Neural cell (in vitro differentiated cells): ENCODE results near the gene CLCN3.

Source experiments
- CTCF ChIP-seq: fragments of 450-650 bp; IDR thresholded peaks from 2 replicates; pipeline ENCODE4 v1.5.1; 2014; ENCODE audit warnings: antibody characterized with exemption, mild to moderate bottlenecking, moderate library complexity; ENCODE audit not compliant: poor library complexity, severe bottlenecking
- EP300 ChIP-seq: fragments of 450-650 bp; conservative IDR thresholded peaks from 2 replicates; pipeline ENCODE4 v1.6.1; 2014; ENCODE audit warnings: antibody characterized with exemption, mild to moderate bottlenecking, moderate library complexity; ENCODE audit not compliant: poor library complexity, severe bottlenecking
- EZH2 ChIP-seq: fragments of 200-600, 300-800 bp; shearing (Covaris generic), sonication (generic); IDR thresholded peaks from 2 replicates; pipeline ENCODE4 v1.6.1; 2014; ENCODE audit warnings: antibody characterized with exemption, low read length, borderline replicate concordance, mild to moderate bottlenecking; ENCODE audit not compliant: insufficient read depth, poor library complexity, severe bottlenecking
- MXI1 ChIP-seq: fragments of 450-650 bp; conservative IDR thresholded peaks from 2 replicates; pipeline ENCODE4 v1.6.1; 2014; ENCODE audit warnings: antibody characterized with exemption, mild to moderate bottlenecking; ENCODE audit not compliant: poor library complexity, severe bottlenecking
- POLR2AphosphoS5 ChIP-seq: IDR thresholded peaks from 2 replicates; pipeline ENCODE4 v1.6.1; 2012
- REST ChIP-seq: IDR thresholded peaks from 2 replicates; pipeline ENCODE4 v1.6.1; 2012; ENCODE audit warnings: borderline replicate concordance
- TAF1 ChIP-seq: IDR thresholded peaks from 2 replicates; pipeline ENCODE4 v1.6.1; 2012; ENCODE audit warnings: low read depth

GRCh38 chr4:169644802-169645201, 24.4 kb downstream of the CLCN3 start:
- TF ChIP-seq REST = no peak
- TF ChIP-seq CTCF = no peak
- TF ChIP-seq POLR2AphosphoS5 = no peak
- no peak for TF ChIP-seq EZH2
- TF ChIP-seq TAF1 = no peak
- no peak for TF ChIP-seq MXI1
- TF ChIP-seq EP300 = no peak
